ENCODE data around the gene ELFN1. TPM values are rescaled to one million over a fixed set of nuclear protein-coding genes. Genes with fewer than 3 reads are reported as not detected.

Gene ELFN1
- total RNA-seq, 1 donor from 2014 or later = not detected

- H3K36me3 Mint-ChIP-seq (ENCODE audit: low read depth) = no peaks in the 10 kb centered on the region
- H3K27ac Mint-ChIP-seq = no peak overlapping the region
- intact Hi-C loops (cut with micrococcal nuclease) = no loop called here
- H3K27me3 Mint-ChIP-seq = peaks cover 3% of the 10 kb centered on the region
- DNase-seq = no peak
- H3K4me1 Mint-ChIP-seq = no peaks in the 10 kb centered on the region
- H3K9me3 Mint-ChIP-seq = peaks cover 14% of the 10 kb centered on the region
- no peak overlapping the region for H3K4me3 Mint-ChIP-seq
These were observed 111.3 kb downstream of the ELFN1 start for GRCh38 chr7:1781369-1781768.

GRCh38 chr7:1785839-1786238, 115.8 kb downstream of the ELFN1 start:
- Mint-ChIP-seq H3K4me3 (no peak overlapping the region), H3K9me3 (peaks cover 7% of the 10 kb centered on the region), H3K27ac (no peak overlapping the region), H3K4me1 (no peaks in the 10 kb centered on the region), H3K36me3 (ENCODE audit: low read depth) (no peaks in the 10 kb centered on the region), H3K27me3 (peaks cover 3% of the 10 kb centered on the region)
- DNase-seq = no peak
- intact Hi-C loops (cut with micrococcal nuclease) = no loop called here

GRCh38 chr7:1787241-1787640, 117.2 kb downstream of the ELFN1 start:
- peaks cover 3% of the 10 kb centered on the region for H3K27me3 Mint-ChIP-seq
- H3K9me3 Mint-ChIP-seq = peaks cover 7% of the 10 kb centered on the region
- no peaks in the 10 kb centered on the region for H3K4me1 Mint-ChIP-seq
- H3K4me3 Mint-ChIP-seq = no peak overlapping the region
- no peaks in the 10 kb centered on the region for H3K36me3 Mint-ChIP-seq (ENCODE audit: low read depth)
- DNase-seq = no peak
- no peak overlapping the region for H3K27ac Mint-ChIP-seq
- intact Hi-C loops (cut with micrococcal nuclease) = no loop called here

GRCh38 chr7:1787681-1788235, 117.7 kb downstream of the ELFN1 start:
- Mint-ChIP-seq H3K4me3 (no peak overlapping the region), H3K27ac (no peak overlapping the region), H3K9me3 (peaks cover 7% of the 10 kb centered on the region), H3K36me3 (ENCODE audit: low read depth) (no peaks in the 10 kb centered on the region), H3K27me3 (peaks cover 2% of the 10 kb centered on the region), H3K4me1 (no peaks in the 10 kb centered on the region)
- DNase-seq = no peak
- intact Hi-C loops (cut with micrococcal nuclease) = no loop called here

- no peak for DNase-seq
- H3K36me3 Mint-ChIP-seq (ENCODE audit: low read depth) = no peaks in the 10 kb centered on the region
- no peak overlapping the region for H3K27ac Mint-ChIP-seq
- no peaks in the 10 kb centered on the region for H3K4me1 Mint-ChIP-seq
- intact Hi-C loops (cut with micrococcal nuclease) = no loop called here
- H3K9me3 Mint-ChIP-seq = peaks cover 16% of the 10 kb centered on the region
- no peak overlapping the region for H3K4me3 Mint-ChIP-seq
- peaks cover 14% of the 10 kb centered on the region for H3K27me3 Mint-ChIP-seq
These were observed 124.9 kb downstream of the ELFN1 start for GRCh38 chr7:1794888-1795542.

Other genes with a start within 250 kb of the ELFN1 start
- gene MICALL2, start 210.8 kb upstream of the ELFN1 start, total RNA-seq = 1.8 TPM in 2 replicates
- gene INTS1, start 165.9 kb upstream of the ELFN1 start, total RNA-seq = 89.5 and 94.3 TPM in 2 replicates
- 42.9 and 45.5 TPM in 2 replicates for gene MAFK, start 139.6 kb upstream of the ELFN1 start, total RNA-seq
- gene TMEM184A, start 114.1 kb upstream of the ELFN1 start, total RNA-seq = not detected in 2 replicates
- gene PSMG3, start 100.2 kb upstream of the ELFN1 start, total RNA-seq = 58.0 and 58.5 TPM in 2 replicates